Stimulated activated CD4-positive, alpha-beta T cell treated with anti-CD3 and anti-CD28 coated beads, Interleukin-2, amount 100 ng/mL, for 48 hours (primary cell): ENCODE data around the gene ORAI2.

Experiments
- DNase-seq, 2 donors: peaks; one replicate each; pipeline ENCODE4 v3.0.0-alpha.2; 2020

ORAI2 gene

GRCh38 chr7:102415685-102416225, 17.6 kb upstream of the ORAI2 start:
- DNase-seq, result peak in 1 of 2 donors; percentile 43

- DNase-seq, result no peak
These were observed 17.0 kb upstream of the ORAI2 start for GRCh38 chr7:102416406-102416805.

- DNase-seq, result no peak
These were observed 16.3 kb upstream of the ORAI2 start for GRCh38 chr7:102417105-102417504.

GRCh38 chr7:102418592-102418991, 14.8 kb upstream of the ORAI2 start:
- no peak for DNase-seq

- DNase-seq, result no peak
These were observed 11.6 kb upstream of the ORAI2 start for GRCh38 chr7:102421706-102422240.

- no peak for DNase-seq
These were observed 9.2 kb upstream of the ORAI2 start for GRCh38 chr7:102424129-102424551.

- no peak for DNase-seq
These were observed 8.6 kb upstream of the ORAI2 start for GRCh38 chr7:102424787-102425218.

- peak; percentile 71 to 72 for DNase-seq
These were observed 7.6 kb upstream of the ORAI2 start for GRCh38 chr7:102425639-102426267.

- DNase-seq, result peak; percentile 67 to 69
These were observed 6.9 kb upstream of the ORAI2 start for GRCh38 chr7:102426268-102427018.

- no peak for DNase-seq
These were observed 6.4 kb upstream of the ORAI2 start for GRCh38 chr7:102427019-102427405.

- no peak for DNase-seq
These were observed 4.1 kb upstream of the ORAI2 start for GRCh38 chr7:102429141-102429899.

- DNase-seq, result no peak
These were observed 1.6 kb upstream of the ORAI2 start for GRCh38 chr7:102431617-102432298.

GRCh38 chr7:102432442-102433218, 745 bp upstream of the ORAI2 start:
- no peak for DNase-seq

GRCh38 chr7:102434039-102434486, 688 bp downstream of the ORAI2 start:
- no peak for DNase-seq

GRCh38 chr7:102436118-102436517, 2.7 kb downstream of the ORAI2 start:
- no peak for DNase-seq

GRCh38 chr7:102439963-102440795, 6.8 kb downstream of the ORAI2 start:
- no peak for DNase-seq

- DNase-seq, result no peak
These were observed 11.7 kb downstream of the ORAI2 start for GRCh38 chr7:102444961-102445673.

GRCh38 chr7:102445674-102446071, 12.3 kb downstream of the ORAI2 start:
- no peak for DNase-seq

GRCh38 chr7:102446387-102447156, 13.2 kb downstream of the ORAI2 start:
- no peak for DNase-seq
